Bronchial epithelial cell (primary cell): ENCODE results near the gene GJB3. TPM values are rescaled to one million over a fixed set of nuclear protein-coding genes. Genes with fewer than 3 reads are reported as not detected.
"Not testable (repeated sequence)": the region's sequence is repeated elsewhere in the genome, so short reads cannot be mapped to it uniquely, and the experiment has no call there.

ENCODE experiments used
- DNase-seq: peaks from one replicate; pipeline ENCODE4 v3.0.0-alpha.2; 2010; ENCODE audit warnings: low read depth
- FAIRE-seq: peaks from 2 replicates; lab custom pipeline; 2011; peaks lifted over from hg19 to GRCh38; lab: Jason Lieb, UNC
- H3K27me3 ChIP-seq: 2 replicates; pipeline ENCODE4 v1.5.1; 2011; ENCODE audit warnings: low read length; ENCODE audit not compliant: control insufficient read depth, insufficient read depth
- H3K36me3 ChIP-seq: 2 replicates; pipeline ENCODE4 v1.5.1; 2011; ENCODE audit warnings: low read length; ENCODE audit not compliant: control insufficient read depth, insufficient read depth
- H3K4me3 ChIP-seq: 2 replicates; pipeline ENCODE4 v1.5.1; 2011; ENCODE audit warnings: mild to moderate bottlenecking, low read depth, low read length, control low read depth
- CTCF ChIP-seq: IDR thresholded peaks from 2 replicates; pipeline ENCODE4 v1.5.1; 2011; ENCODE audit warnings: mild to moderate bottlenecking, moderate library complexity, low read length, control low read depth, inconsistent platforms; ENCODE audit not compliant: insufficient read depth, severe bottlenecking
- total RNA-seq: library from RNA; depleted of rRNA; stranded (reverse); fragments of >200 nt; gene quantifications from 2 replicates; pipeline ENCODE4 v1.2.1, GENCODE V29; 2014

GJB3 gene
- total RNA-seq, 1 donor from 2014 or later = 159 TPM

- no peak for DNase-seq
- Histone ChIP-seq H3K27me3 (peaks cover 6% of the 10 kb centered on the region), H3K4me3 (no peak overlapping the region), H3K36me3 (no peaks in the 10 kb centered on the region)
- no peak for FAIRE-seq
- no peak for TF ChIP-seq CTCF
These were observed 14.9 kb downstream of the GJB3 start for GRCh38 chr1:34795916-34796315.

GRCh38 chr1:34796990-34797389 is 16.0 kb downstream of the GJB3 start:
- H3K36me3 ChIP-seq = no peaks in the 10 kb centered on the region
- TF ChIP-seq CTCF = no peak
- DNase-seq = no peak
- H3K27me3 ChIP-seq = peaks cover 5% of the 10 kb centered on the region
- no peak for FAIRE-seq
- no peak overlapping the region for H3K4me3 ChIP-seq

DNA sequence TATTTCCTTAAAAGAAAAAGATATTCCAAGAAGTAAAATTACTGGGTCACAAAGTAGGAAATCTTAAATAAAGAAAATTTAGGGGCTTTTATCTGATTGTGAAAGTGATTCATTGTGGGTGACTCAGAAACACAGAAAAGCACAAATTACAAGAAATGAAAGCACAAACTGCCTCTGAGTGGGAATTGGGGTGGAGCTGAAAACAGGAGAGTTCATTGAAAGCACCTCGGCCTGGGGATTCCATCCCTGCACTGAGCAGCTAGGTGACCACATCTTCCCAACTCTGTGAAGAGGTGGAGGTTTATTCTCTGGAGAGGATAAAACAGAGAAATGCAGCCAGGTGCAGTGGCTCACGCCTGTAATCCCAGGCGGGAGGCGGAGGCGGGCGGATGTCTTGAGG is 19.2 kb downstream of the GJB3 start:
- Histone ChIP-seq H3K36me3 (no peaks in the 10 kb centered on the region), H3K27me3 (no peaks in the 10 kb centered on the region), H3K4me3 (no peak overlapping the region)
- no peak for TF ChIP-seq CTCF
- DNase-seq (no peak), FAIRE-seq (no peak)

DNA sequence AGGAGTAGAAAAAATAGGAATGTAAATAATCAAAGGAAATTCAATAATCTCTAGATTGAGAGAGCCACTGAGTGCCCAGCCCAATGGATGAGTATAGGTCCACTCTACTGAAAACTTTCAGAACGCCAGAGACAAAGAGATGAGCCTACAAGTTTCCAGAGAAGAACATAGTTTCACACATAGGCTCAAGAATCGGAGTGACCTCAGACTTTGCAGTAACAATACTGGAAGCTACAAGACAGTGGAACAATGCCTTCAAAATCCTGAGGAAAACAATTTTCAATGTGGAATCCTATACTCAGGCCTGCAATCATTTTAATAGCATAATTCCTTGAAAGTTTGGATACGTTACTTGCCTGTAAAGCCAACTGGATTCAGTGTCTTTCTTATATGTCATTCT is 22.8 kb downstream of the GJB3 start:
- no peaks in the 10 kb centered on the region for H3K27me3 ChIP-seq
- no peaks in the 10 kb centered on the region for H3K36me3 ChIP-seq
- TF ChIP-seq CTCF = no peak
- DNase-seq (no peak), FAIRE-seq (no peak)
- H3K4me3 ChIP-seq = no peak overlapping the region

DNA sequence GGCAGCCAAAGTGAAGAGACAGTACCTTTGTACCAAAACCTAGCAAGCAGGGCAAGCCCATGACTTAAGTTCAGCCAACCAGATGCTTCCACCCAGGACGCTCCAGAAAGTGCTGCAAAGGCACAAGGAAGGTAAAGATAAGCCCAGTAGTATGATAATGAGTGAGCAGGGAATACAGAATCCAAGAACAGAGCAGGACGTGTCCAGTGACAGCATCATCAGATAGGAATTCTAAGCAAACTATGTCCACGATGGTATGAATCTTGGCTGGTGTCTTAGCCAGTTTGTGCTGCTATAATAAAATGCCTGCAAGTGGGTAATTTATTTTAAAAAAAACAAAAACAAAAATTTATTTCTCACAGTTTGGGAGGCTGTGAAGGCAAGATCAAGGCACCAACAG is 25.4 kb downstream of the GJB3 start:
- DNase-seq (peak; percentile 54), FAIRE-seq (no peak)
- no peak overlapping the region for H3K4me3 ChIP-seq
- no peaks in the 10 kb centered on the region for H3K27me3 ChIP-seq
- TF ChIP-seq CTCF = no peak
- H3K36me3 ChIP-seq = no peaks in the 10 kb centered on the region

DNA sequence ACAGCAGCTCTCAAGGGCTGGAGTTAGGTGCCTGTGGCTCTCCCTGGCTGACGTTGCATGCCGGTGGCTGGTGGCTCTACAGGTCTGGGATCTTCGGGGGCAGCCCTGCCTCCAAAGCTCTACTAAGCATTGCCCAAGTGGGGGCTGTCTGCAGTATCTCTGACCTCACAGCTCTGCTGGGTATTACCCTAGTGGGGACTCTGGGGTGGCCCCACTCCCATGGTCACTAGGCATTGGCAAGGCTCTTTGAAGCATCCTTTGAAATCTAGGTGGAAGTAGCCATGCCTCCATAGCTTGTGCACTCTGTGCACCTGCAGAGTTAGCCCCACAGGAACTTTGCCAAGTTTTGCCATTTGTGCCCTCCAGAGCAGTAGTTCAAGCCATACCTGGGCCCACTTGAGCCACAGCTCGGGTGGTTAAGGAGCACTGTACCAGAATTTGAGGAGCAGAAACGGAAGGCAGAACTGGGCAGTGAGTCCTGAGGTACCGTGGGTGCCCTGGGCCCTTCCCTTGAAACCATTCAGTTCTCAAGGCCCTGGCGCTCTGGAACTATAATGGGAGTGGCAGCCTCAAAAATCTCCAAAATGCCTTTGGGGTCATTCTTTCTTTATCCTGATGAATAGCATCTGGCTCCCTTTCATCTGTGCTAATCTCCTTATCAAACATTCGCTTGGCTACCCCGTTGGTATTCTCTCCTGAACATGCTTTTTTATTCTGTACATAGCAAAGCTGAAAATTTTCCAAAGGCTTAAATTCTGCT is 27.2 kb downstream of the GJB3 start:
- no peak overlapping the region for H3K4me3 ChIP-seq
- no peaks in the 10 kb centered on the region for H3K27me3 ChIP-seq
- no peak for FAIRE-seq
- TF ChIP-seq CTCF = no peak
- DNase-seq = no peak
- H3K36me3 ChIP-seq = no peaks in the 10 kb centered on the region

DNA sequence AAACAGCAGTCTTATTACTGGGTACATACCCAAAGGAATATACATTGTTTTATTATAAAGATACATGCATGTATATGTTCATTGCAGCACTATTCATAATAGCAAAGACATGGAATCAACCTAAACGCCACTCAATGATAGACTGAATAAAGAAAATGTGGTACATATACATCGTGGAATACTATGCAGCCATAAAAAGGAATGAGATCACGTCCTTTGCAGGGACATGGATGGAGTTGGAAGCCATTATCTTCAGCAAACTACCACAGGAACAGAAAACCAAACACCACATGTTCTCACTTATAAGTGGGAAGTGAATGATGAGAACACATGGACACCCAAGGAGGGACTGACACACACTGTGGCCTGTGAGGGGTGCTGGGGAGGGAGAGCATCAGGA is 29.8 kb downstream of the GJB3 start:
- not testable (repeated sequence) for H3K27me3 ChIP-seq, DNase-seq, H3K4me3 ChIP-seq, H3K36me3 ChIP-seq, FAIRE-seq
